K562 (cell line): ENCODE results near the gene TBC1D16. TPM values are rescaled to one million over a fixed set of nuclear protein-coding genes. Genes with fewer than 3 reads are reported as not detected.

Experiments used
- ATAC-seq: fragments of 200-7000 bp; cut with Tn5 transposase; 3 replicates; pipeline ENCODE4 v1.9.1; 2020; ENCODE audit warnings: moderate library complexity
- BruUV-seq: library from RNA; stranded (reverse); fragments of 400-500 nt; replicated peaks from 2 replicates; lab custom pipeline; 2021; lab: Mats Ljungman, UMichigan
- CTCF ChIA-PET: fragments of 300-600 bp; formaldehyde crosslinking; extraction: SDS; loops from one replicate; lab custom pipeline; 2021; ENCODE audit warnings: low intra/inter-chr PET ratio; lab: Yijun Ruan, JAX
- POLR2A ChIA-PET: fragments of 300-600, 350-650 bp; sonication (Branson Sonifier 250); formaldehyde crosslinking; extraction: SDS; loops from one replicate; lab custom pipeline; 2021; ENCODE audit warnings: antibody characterized with exemption, inconsistent platforms; lab: Yijun Ruan, JAX
- DNase-seq, 4 experiments: peaks; one replicate each; pipeline versions ENCODE4 v3.0.0 to v3.0.0-alpha.2; 2011 to 2018; ENCODE audit warnings: low spot score in 3 of 4, mixed read lengths in 3 of 4; ENCODE audit errors: extremely low read depth in 1 of 4
- FAIRE-seq: peaks from 2 replicates; lab custom pipeline; 2011; peaks lifted over from hg19 to GRCh38; lab: Jason Lieb, UNC
- H2AFZ ChIP-seq: 2 replicates; pipeline ENCODE4 v1.6.0; 2011; ENCODE audit warnings: low read depth, low read length, control low read depth, inconsistent platforms
- H3K27ac ChIP-seq: fragments of 200-600 bp; 3 replicates; pipeline ENCODE4 v1.8.0; 2011; ENCODE audit warnings: low read depth, mild to moderate bottlenecking, control low read depth, inconsistent platforms, low read length, moderate library complexity, mixed read lengths; ENCODE audit errors: extremely low read depth
- H3K27me3 ChIP-seq, 2 experiments: fragments of 300-600 bp in 1 of 2; 2 replicates in 1 of 2; 3 replicates in 1 of 2; pipeline versions ENCODE4 v1.6.0 to v1.8.0; 2011; ENCODE audit warnings: inconsistent platforms in 2 of 2, low read length in 2 of 2, mild to moderate bottlenecking in 1 of 2, mixed read lengths in 1 of 2, moderate library complexity in 1 of 2; ENCODE audit not compliant: control insufficient read depth in 2 of 2, insufficient read depth in 2 of 2
- H3K36me3 ChIP-seq: fragments of 300-600 bp; 3 replicates; pipeline ENCODE4 v1.8.0; 2011; ENCODE audit warnings: mild to moderate bottlenecking, low read length, inconsistent platforms; ENCODE audit not compliant: control insufficient read depth, insufficient read depth
- H3K4me1 ChIP-seq, 2 experiments: fragments of 200-600 bp in 1 of 2; replicated peaks in 1 of 2; 2 replicates in 1 of 2; 3 replicates in 1 of 2; pipeline versions ENCODE4 v1.5.1 to v1.8.0; 2011; ENCODE audit warnings: inconsistent platforms in 2 of 2, low read length in 2 of 2, mild to moderate bottlenecking in 1 of 2, mixed read lengths in 1 of 2, moderate library complexity in 1 of 2; ENCODE audit not compliant: control insufficient read depth in 2 of 2, insufficient read depth in 2 of 2
- H3K4me2 ChIP-seq: 2 replicates; pipeline ENCODE4 v1.6.1; 2011; ENCODE audit warnings: low read length, control low read depth, inconsistent platforms, mixed read lengths; ENCODE audit not compliant: insufficient read depth
- H3K4me3 ChIP-seq: fragments of 200-600 bp; sonication (generic), shearing (Covaris generic); 2 replicates; pipeline ENCODE4 v1.5.1; 2016; ENCODE audit warnings: control low read depth, inconsistent platforms
- H3K79me2 ChIP-seq: fragments of 200-600 bp; 3 replicates; pipeline ENCODE4 v1.8.0; 2011; ENCODE audit warnings: low read length, inconsistent platforms; ENCODE audit not compliant: control insufficient read depth, insufficient read depth
- H3K9ac ChIP-seq, 2 experiments: 2 replicates each; pipeline versions ENCODE4 v1.6.0 to v1.6.1; 2011; ENCODE audit warnings: low read depth in 2 of 2, low read length in 2 of 2, control low read depth in 1 of 2, inconsistent platforms in 1 of 2, mild to moderate bottlenecking in 1 of 2, mixed read lengths in 1 of 2; ENCODE audit not compliant: insufficient read depth in 1 of 2
- H3K9me1 ChIP-seq: one replicate; pipeline ENCODE4 v1.6.0; 2011; ENCODE audit warnings: inconsistent platforms, mild to moderate bottlenecking, low read length, moderate library complexity; ENCODE audit not compliant: control insufficient read depth, insufficient read depth
- H3K9me3 ChIP-seq: replicated peaks from 2 replicates; pipeline ENCODE4 v1.5.1; 2011; ENCODE audit warnings: low read depth, low read length, inconsistent platforms; ENCODE audit not compliant: control insufficient read depth, insufficient read depth
- H4K20me1 ChIP-seq: replicated peaks from 2 replicates; pipeline ENCODE4 v1.6.1; 2011; ENCODE audit warnings: low read length, inconsistent platforms, mixed read lengths; ENCODE audit not compliant: control insufficient read depth, insufficient read depth
- ERF ChIP-seq: fragments of 450-650 bp; formaldehyde crosslinking; IDR thresholded peaks from 2 replicates; pipeline ENCODE4 v1.4.0; 2020; ENCODE audit warnings: mild to moderate bottlenecking, mixed read lengths
- ESRRA ChIP-seq: fragments of 450-650 bp; IDR thresholded peaks from 2 replicates; pipeline ENCODE4 v1.6.1; 2014; ENCODE audit warnings: low read depth, mild to moderate bottlenecking, moderate library complexity, borderline replicate concordance
- HNRNPLL ChIP-seq: fragments of 200-400 bp; formaldehyde crosslinking; IDR thresholded peaks from 2 replicates; pipeline ENCODE4 v1.6.1; 2017; ENCODE audit warnings: low read length, low read depth, mild to moderate bottlenecking; ENCODE audit not compliant: poor library complexity, severe bottlenecking
- MYC ChIP-seq, 2 experiments: fragments of 250-450 bp in 1 of 2; sonication (Bioruptor Pico) in 1 of 2; IDR thresholded peaks; 2 replicates each; pipeline versions ENCODE4 v1.5.1 to v1.6.1; 2012 to 2021; ENCODE audit warnings: low read depth in 2 of 2, borderline replicate concordance in 1 of 2, improper control_type of control experiment in 1 of 2, low read length in 1 of 2, mild to moderate bottlenecking in 1 of 2, moderate library complexity in 1 of 2
- ZNF12 ChIP-seq: sonication (generic); formaldehyde crosslinking; IDR thresholded peaks from 2 replicates; pipeline ENCODE4 v1.4.0; 2020; ENCODE audit warnings: mild to moderate bottlenecking, missing genetic modification reagents
- ZNF184 ChIP-seq: sonication (generic); formaldehyde crosslinking; IDR thresholded peaks from 2 replicates; pipeline ENCODE4 v1.5.0; 2020; ENCODE audit warnings: missing genetic modification reagents
- WGBS: fragments of 100-300 bp; shearing (Covaris generic); methylation state at CpG from one replicate; pipeline ENCODE4 v1.1.6; 2016; ENCODE audit warnings: low coverage, mixed read lengths; ENCODE audit not compliant: insufficient coverage; ENCODE audit errors: missing lambda C conversion rate; 5-methylcytosine and 5-hydroxymethylcytosine counted together
- in situ Hi-C: fragments of 300-500 bp; cut with MboI; formaldehyde crosslinking; loops from 4 replicates; pipeline ENCODE4 v1.15.0; 2018; ENCODE audit warnings: inconsistent platforms, mixed read lengths
- intact Hi-C: fragments of 100-400 bp; cut with micrococcal nuclease; formaldehyde crosslinking; loops from 2 replicates; pipeline ENCODE4 v1.14.2; 2022
- polyA plus RNA-seq, 8 experiments: library from polyadenylated mRNA; depleted of rRNA in 4 of 8; stranded (reverse) in 5 of 8; unstranded in 3 of 8; fragments of >200 nt; fragmentation: Nextera tagmentation in 2 of 8; fragmentation: Illumina TruSeq in 1 of 8; extraction: Ambion mirVana in 2 of 8; extraction: Trizol in 1 of 8; gene quantifications; 2 replicates each; pipeline versions ENCODE4 v1.2.1 to v1.2.3, GENCODE V29; 2011 to 2014; ENCODE audit warnings: inconsistent platforms in 1 of 8, missing spikeins in 1 of 8
- total RNA-seq, 7 experiments: library from RNA; depleted of rRNA in 6 of 7; stranded (reverse); fragments of >200 nt in 6 of 7; fragmentation: Illumina TruSeq in 2 of 7; extraction: Trizol in 2 of 7; gene quantifications; 2 replicates each; pipeline versions ENCODE4 v1.2.1 to v1.2.3, GENCODE V29; 2011 to 2021; ENCODE audit warnings: low replicate concordance in 1 of 7
- TF ChIP-seq, protein P1 (sequence below): sonication (generic); formaldehyde crosslinking; IDR thresholded peaks from 2 replicates; pipeline ENCODE4 v1.8.1; 2022; ENCODE audit warnings: missing genetic modification reagents

Gene TBC1D16
- total and polyA plus RNA-seq, 9 of the 15 experiments (the other 6 are each of a cell fraction or from before 2014, with no cell fraction given), result 0.01 to 0.20 (median 0.03) TPM; not detected in 1

DNA sequence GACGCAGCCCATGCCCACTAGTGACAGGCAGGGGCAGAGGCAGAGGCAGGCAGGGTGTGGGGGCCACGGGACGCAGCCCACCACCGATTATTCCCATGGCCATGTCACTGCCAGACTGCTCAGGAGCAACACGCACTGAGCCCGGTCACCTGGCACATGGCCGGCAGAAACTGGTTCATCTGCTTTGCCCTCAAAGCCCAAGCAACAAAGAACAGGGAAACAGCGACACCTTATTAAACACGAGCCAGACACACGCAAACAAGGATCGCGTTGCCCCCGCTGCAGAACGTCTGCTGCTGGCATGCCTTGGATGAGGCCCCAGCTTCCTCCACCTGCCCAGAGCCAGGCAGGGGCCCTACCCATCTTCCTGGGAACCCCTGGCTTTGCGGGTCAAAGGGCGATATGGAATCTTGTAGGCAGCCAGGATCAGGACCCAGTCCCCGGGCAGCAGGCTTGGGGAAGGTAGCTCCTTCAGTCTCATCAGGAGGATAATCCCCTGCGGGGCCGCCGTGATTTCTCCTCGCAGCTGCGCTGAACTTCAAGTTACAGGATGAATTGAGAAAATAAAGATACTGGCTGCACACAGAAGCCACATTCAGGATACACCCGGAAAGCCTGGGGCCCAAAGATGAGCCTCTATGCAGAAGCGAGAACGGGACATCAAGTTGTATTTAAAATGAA lies 4.8 kb downstream of the TBC1D16 start (continued):
- TF ChIP-seq, protein P1, sequence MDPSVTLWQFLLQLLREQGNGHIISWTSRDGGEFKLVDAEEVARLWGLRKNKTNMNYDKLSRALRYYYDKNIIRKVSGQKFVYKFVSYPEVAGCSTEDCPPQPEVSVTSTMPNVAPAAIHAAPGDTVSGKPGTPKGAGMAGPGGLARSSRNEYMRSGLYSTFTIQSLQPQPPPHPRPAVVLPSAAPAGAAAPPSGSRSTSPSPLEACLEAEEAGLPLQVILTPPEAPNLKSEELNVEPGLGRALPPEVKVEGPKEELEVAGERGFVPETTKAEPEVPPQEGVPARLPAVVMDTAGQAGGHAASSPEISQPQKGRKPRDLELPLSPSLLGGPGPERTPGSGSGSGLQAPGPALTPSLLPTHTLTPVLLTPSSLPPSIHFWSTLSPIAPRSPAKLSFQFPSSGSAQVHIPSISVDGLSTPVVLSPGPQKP (CRISPR knock-in tag), result no peak
- TF ChIP-seq HNRNPLL (no peak), ESRRA (no peak)

DNA sequence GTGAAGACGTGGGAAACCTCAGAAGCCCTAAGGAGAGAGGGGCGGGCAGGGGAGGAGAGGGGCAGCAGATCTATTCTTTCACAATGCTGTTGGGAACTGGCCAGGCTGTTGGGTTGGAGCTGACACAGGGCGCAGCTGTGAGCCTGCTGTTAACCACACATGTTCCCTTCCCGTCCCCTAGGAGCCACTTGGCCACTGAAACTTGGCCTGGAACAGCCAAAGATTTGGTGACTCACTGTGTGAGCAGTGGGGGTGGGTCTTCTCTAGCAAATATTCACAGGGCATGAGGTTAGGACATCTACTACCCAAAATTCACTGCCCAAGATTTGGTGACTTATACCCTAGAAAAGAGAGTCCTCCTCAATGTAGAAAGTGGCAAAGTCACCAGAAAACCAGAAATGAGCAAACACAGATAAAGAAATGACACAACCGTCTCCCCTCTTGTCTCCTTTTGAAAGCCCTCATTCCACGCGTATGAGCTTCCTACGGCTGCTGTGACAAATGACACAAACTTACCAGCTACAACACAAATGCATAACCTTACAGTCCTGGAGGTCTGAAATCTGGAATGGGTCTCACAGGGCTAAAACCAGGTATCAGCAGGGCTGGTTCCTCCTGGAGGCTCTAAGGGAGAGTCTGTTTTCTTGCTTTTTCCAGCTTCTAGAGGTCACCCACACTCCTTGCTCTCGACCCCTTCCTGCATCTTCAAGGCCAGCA lies 6.3 kb downstream of the TBC1D16 start:
- DNase-seq (no peak), ATAC-seq (peak; percentile 41; the same call in 1 of the 3 replicates), FAIRE-seq (no peak)
- in situ Hi-C loops (no loop called here), intact Hi-C loops (no loop called here)
- H3K9me3 ChIP-seq, result no peaks in the 10 kb centered on the region
- no peak overlapping the region for H2AFZ ChIP-seq
- no peak overlapping the region for H3K4me2 ChIP-seq
- H3K9me1 ChIP-seq, result no peaks in the 10 kb centered on the region
- H3K79me2 ChIP-seq, result no peaks in the 10 kb centered on the region
- no peak overlapping the region for H3K9ac ChIP-seq
- BruUV-seq, result no TSS peak
- peak; percentile 93 for TF ChIP-seq ZNF12
- TF ChIP-seq ERF (CRISPR knock-in tag), result no peak
- TF ChIP-seq ZNF184 (CRISPR knock-in tag), result peak; percentile 49; the same call in 1 of the 2 replicates
- TF ChIP-seq MYC (IDR thresholded peaks at IDR 0.05; ENCODE audit: low read depth, low read length), result no peak
- TF ChIP-seq MYC (CRISPR knock-in tag; IDR thresholded peaks at IDR 0.05; ENCODE audit: borderline replicate concordance, low read depth), result no peak
- ChIA-PET CTCF (interaction anchor here (0.6 kb wide), 1 partner anchor 22 kb away, joined by 4 read pairs; no protein-coding TSS in a partner anchor), POLR2A (interaction anchor here (0.5 to 0.6 kb wide), 3 partner anchors 13 to 871 kb away, joined by 3 to 4 read pairs (median 3); no protein-coding TSS in a partner anchor)
- H3K4me3 ChIP-seq, result no peak overlapping the region
- peaks cover 0 to 4% of the 10 kb centered on the region in 2 experiments; a peak in 2 of 5 replicates for H3K4me1 ChIP-seq
- no peak overlapping the region for H3K27ac ChIP-seq
- no peaks in the 10 kb centered on the region; the same call in 2 of the 3 replicates for H3K36me3 ChIP-seq
- 5% methylated on average over 8 of the region's 9 CpGs for WGBS
- peaks cover 5% of the 10 kb centered on the region for H4K20me1 ChIP-seq
- peaks cover 58 to 91% of the 10 kb centered on the region in 2 experiments for H3K27me3 ChIP-seq
